ENCODE results near the gene APBB3.
A peak's percentile ranks its signal among the peaks of the same experiment; 100 is the strongest.
"Not testable (repeated sequence)": the region's sequence is repeated elsewhere in the genome, so short reads cannot be mapped to it uniquely, and the experiment has no call there.

The APBB3 gene

GRCh38 chr5:140564196-140565023, at the start of gene APBB3, which contains the start of gene SLC35A4:
Gene APBB3, minus strand, starts transcription at chr5:140564598. Its CDS starts 353 bp downstream, at chr5:140564245.
Gene SLC35A4, plus strand, starts transcription at chr5:140564828. Its CDS starts 2,342 bp downstream, at chr5:140567170.
- Histone ChIP-seq H3K4me3 (ENCODE audit: low read depth, low read length) (peak within 1 kb of the TSS; percentile 99), H3K9me3 (ENCODE audit: control insufficient read depth, insufficient read depth, low read length) (no peaks in the 10 kb centered on the region), H3K4me1 (ENCODE audit: control insufficient read depth, insufficient read depth, low read length) (peaks cover 2% of the 10 kb centered on the region), H3K27me3 (ENCODE audit: control insufficient read depth, insufficient read depth, low read length) (no peaks in the 10 kb centered on the region), H3K36me3 (ENCODE audit: control insufficient read depth, insufficient read depth, low read length) (peaks cover 19% of the 10 kb centered on the region), H3K9ac (ENCODE audit: low read depth, low read length) (peak within 1 kb of the TSS; percentile 77)

- Histone ChIP-seq H3K9me3 (ENCODE audit: control insufficient read depth, insufficient read depth, low read length) (no peaks in the 10 kb centered on the region), H3K4me3 (ENCODE audit: low read depth, low read length) (no peak overlapping the region), H3K4me1 (ENCODE audit: control insufficient read depth, insufficient read depth, low read length) (no peaks in the 10 kb centered on the region), H3K27me3 (ENCODE audit: control insufficient read depth, insufficient read depth, low read length) (no peaks in the 10 kb centered on the region), H3K9ac (ENCODE audit: low read depth, low read length) (no peak overlapping the region), H3K36me3 (ENCODE audit: control insufficient read depth, insufficient read depth, low read length) (no peaks in the 10 kb centered on the region)
Measured at GRCh38 chr5:140611020-140611521, 46.7 kb upstream of the APBB3 start.

GRCh38 chr5:140609126-140609525, 44.7 kb upstream of the APBB3 start:
- Histone ChIP-seq H3K36me3 (ENCODE audit: control insufficient read depth, insufficient read depth, low read length) (no peaks in the 10 kb centered on the region), H3K27me3 (ENCODE audit: control insufficient read depth, insufficient read depth, low read length) (no peaks in the 10 kb centered on the region), H3K4me1 (ENCODE audit: control insufficient read depth, insufficient read depth, low read length) (no peaks in the 10 kb centered on the region), H3K4me3 (ENCODE audit: low read depth, low read length) (no peak overlapping the region), H3K9ac (ENCODE audit: low read depth, low read length) (no peak overlapping the region), H3K9me3 (ENCODE audit: control insufficient read depth, insufficient read depth, low read length) (no peaks in the 10 kb centered on the region)

- Histone ChIP-seq H3K9ac (ENCODE audit: low read depth, low read length) (no peak overlapping the region), H3K4me3 (ENCODE audit: low read depth, low read length) (no peak overlapping the region), H3K27me3 (ENCODE audit: control insufficient read depth, insufficient read depth, low read length) (no peaks in the 10 kb centered on the region), H3K4me1 (ENCODE audit: control insufficient read depth, insufficient read depth, low read length) (no peaks in the 10 kb centered on the region), H3K36me3 (ENCODE audit: control insufficient read depth, insufficient read depth, low read length) (no peaks in the 10 kb centered on the region), H3K9me3 (ENCODE audit: control insufficient read depth, insufficient read depth, low read length) (no peaks in the 10 kb centered on the region)
Measured at GRCh38 chr5:140608722-140609121, 44.3 kb upstream of the APBB3 start.

- no peaks in the 10 kb centered on the region for H3K4me1 ChIP-seq (ENCODE audit: control insufficient read depth, insufficient read depth, low read length)
- no peak overlapping the region for H3K9ac ChIP-seq (ENCODE audit: low read depth, low read length)
- no peaks in the 10 kb centered on the region for H3K36me3 ChIP-seq (ENCODE audit: control insufficient read depth, insufficient read depth, low read length)
- no peak overlapping the region for H3K4me3 ChIP-seq (ENCODE audit: low read depth, low read length)
- no peaks in the 10 kb centered on the region for H3K9me3 ChIP-seq (ENCODE audit: control insufficient read depth, insufficient read depth, low read length)
- no peaks in the 10 kb centered on the region for H3K27me3 ChIP-seq (ENCODE audit: control insufficient read depth, insufficient read depth, low read length)
Measured at GRCh38 chr5:140607031-140607430, 42.6 kb upstream of the APBB3 start.

- Histone ChIP-seq H3K4me1 (ENCODE audit: control insufficient read depth, insufficient read depth, low read length) (no peaks in the 10 kb centered on the region), H3K4me3 (ENCODE audit: low read depth, low read length) (no peak overlapping the region), H3K9me3 (ENCODE audit: control insufficient read depth, insufficient read depth, low read length) (no peaks in the 10 kb centered on the region), H3K36me3 (ENCODE audit: control insufficient read depth, insufficient read depth, low read length) (no peaks in the 10 kb centered on the region), H3K27me3 (ENCODE audit: control insufficient read depth, insufficient read depth, low read length) (no peaks in the 10 kb centered on the region), H3K9ac (ENCODE audit: low read depth, low read length) (no peak overlapping the region)
Measured at GRCh38 chr5:140605879-140606278, 41.5 kb upstream of the APBB3 start.

GRCh38 chr5:140603734-140604133, 39.3 kb upstream of the APBB3 start:
- no peaks in the 10 kb centered on the region for H3K9me3 ChIP-seq (ENCODE audit: control insufficient read depth, insufficient read depth, low read length)

GRCh38 chr5:140603446-140603698, 39.0 kb upstream of the APBB3 start:
- H3K36me3 ChIP-seq (ENCODE audit: control insufficient read depth, insufficient read depth, low read length); H3K4me3 ChIP-seq (ENCODE audit: low read depth, low read length); H3K9ac ChIP-seq (ENCODE audit: low read depth, low read length); H3K4me1 ChIP-seq (ENCODE audit: control insufficient read depth, insufficient read depth, low read length); H3K27me3 ChIP-seq (ENCODE audit: control insufficient read depth, insufficient read depth, low read length); H3K9me3 ChIP-seq (ENCODE audit: control insufficient read depth, insufficient read depth, low read length): not testable (repeated sequence)

More at GRCh38 chr5:140603734-140604133, 39.3 kb upstream of the APBB3 start:
- H3K4me1 ChIP-seq (ENCODE audit: control insufficient read depth, insufficient read depth, low read length): no peaks in the 10 kb centered on the region
- no peak overlapping the region for H3K4me3 ChIP-seq (ENCODE audit: low read depth, low read length)
- H3K9ac ChIP-seq (ENCODE audit: low read depth, low read length): no peak overlapping the region
- no peaks in the 10 kb centered on the region for H3K27me3 ChIP-seq (ENCODE audit: control insufficient read depth, insufficient read depth, low read length)
- H3K36me3 ChIP-seq (ENCODE audit: control insufficient read depth, insufficient read depth, low read length): no peaks in the 10 kb centered on the region

- Histone ChIP-seq H3K4me1 (ENCODE audit: control insufficient read depth, insufficient read depth, low read length) (no peaks in the 10 kb centered on the region), H3K9ac (ENCODE audit: low read depth, low read length) (no peak overlapping the region), H3K9me3 (ENCODE audit: control insufficient read depth, insufficient read depth, low read length) (no peaks in the 10 kb centered on the region), H3K4me3 (ENCODE audit: low read depth, low read length) (no peak overlapping the region), H3K36me3 (ENCODE audit: control insufficient read depth, insufficient read depth, low read length) (no peaks in the 10 kb centered on the region), H3K27me3 (ENCODE audit: control insufficient read depth, insufficient read depth, low read length) (no peaks in the 10 kb centered on the region)
Measured at GRCh38 chr5:140602147-140602546, 37.7 kb upstream of the APBB3 start.

GRCh38 chr5:140600096-140600495, 35.7 kb upstream of the APBB3 start:
- no peaks in the 10 kb centered on the region for H3K27me3 ChIP-seq (ENCODE audit: control insufficient read depth, insufficient read depth, low read length)
- H3K36me3 ChIP-seq (ENCODE audit: control insufficient read depth, insufficient read depth, low read length): no peaks in the 10 kb centered on the region
- no peaks in the 10 kb centered on the region for H3K9me3 ChIP-seq (ENCODE audit: control insufficient read depth, insufficient read depth, low read length)
- H3K9ac ChIP-seq (ENCODE audit: low read depth, low read length): no peak overlapping the region
- H3K4me3 ChIP-seq (ENCODE audit: low read depth, low read length): no peak overlapping the region
- H3K4me1 ChIP-seq (ENCODE audit: control insufficient read depth, insufficient read depth, low read length): no peaks in the 10 kb centered on the region

- Histone ChIP-seq H3K36me3 (ENCODE audit: control insufficient read depth, insufficient read depth, low read length) (no peaks in the 10 kb centered on the region), H3K9ac (ENCODE audit: low read depth, low read length) (no peak overlapping the region), H3K4me1 (ENCODE audit: control insufficient read depth, insufficient read depth, low read length) (no peaks in the 10 kb centered on the region)
Measured at GRCh38 chr5:140598836-140599235, 34.4 kb upstream of the APBB3 start.

GRCh38 chr5:140596321-140596741, 31.9 kb upstream of the APBB3 start:
- Histone ChIP-seq H3K4me3 (ENCODE audit: low read depth, low read length) (no peak overlapping the region), H3K9ac (ENCODE audit: low read depth, low read length) (no peak overlapping the region), H3K36me3 (ENCODE audit: control insufficient read depth, insufficient read depth, low read length) (no peaks in the 10 kb centered on the region), H3K27me3 (ENCODE audit: control insufficient read depth, insufficient read depth, low read length) (no peaks in the 10 kb centered on the region), H3K4me1 (ENCODE audit: control insufficient read depth, insufficient read depth, low read length) (no peaks in the 10 kb centered on the region), H3K9me3 (ENCODE audit: control insufficient read depth, insufficient read depth, low read length) (no peaks in the 10 kb centered on the region)

More at GRCh38 chr5:140598836-140599235, 34.4 kb upstream of the APBB3 start:
- H3K4me3 ChIP-seq (ENCODE audit: low read depth, low read length): no peak overlapping the region
- no peaks in the 10 kb centered on the region for H3K27me3 ChIP-seq (ENCODE audit: control insufficient read depth, insufficient read depth, low read length)
- no peaks in the 10 kb centered on the region for H3K9me3 ChIP-seq (ENCODE audit: control insufficient read depth, insufficient read depth, low read length)
